AG04450 (cell line): ENCODE results near the gene SEH1L. TPM values are rescaled to one million over a fixed set of nuclear protein-coding genes. Genes with fewer than 3 reads are reported as not detected.

Experiments
- CTCF ChIA-PET: fragments of 300-600, 350-600 bp; formaldehyde crosslinking; extraction: SDS; loops from one replicate; lab custom pipeline; 2022; ENCODE audit warnings: antibody characterized with exemption, inconsistent platforms; lab: Charles Lee
- POLR2A ChIA-PET: fragments of 350-600 bp; formaldehyde crosslinking; extraction: SDS; loops from one replicate; lab custom pipeline; 2021; ENCODE audit warnings: antibody characterized with exemption, inconsistent platforms; lab: Yijun Ruan, JAX
- DNase-seq: peaks from one replicate; pipeline ENCODE4 v3.0.0-alpha.2; 2011; ENCODE audit warnings: low read depth, low spot score
- H3K27ac ChIP-seq: one replicate; pipeline ENCODE4 v1.5.1; 2012; ENCODE audit warnings: low read depth, low read length, control low read depth
- H3K27me3 ChIP-seq: one replicate; pipeline ENCODE4 v1.6.0; 2012; ENCODE audit warnings: low read length; ENCODE audit not compliant: control insufficient read depth, insufficient read depth
- H3K4me3 ChIP-seq: 2 replicates; pipeline ENCODE4 v1.5.1; 2011; ENCODE audit warnings: mild to moderate bottlenecking, low read depth, low read length, control low read depth
- H3K9me3 ChIP-seq: 2 replicates; pipeline ENCODE4 v1.5.1; 2012; ENCODE audit warnings: low read length; ENCODE audit not compliant: control insufficient read depth, insufficient read depth
- polyA plus RNA-seq: library from polyadenylated mRNA; depleted of rRNA; stranded (reverse); fragments of >200 nt; gene quantifications from 2 replicates; pipeline ENCODE4 v1.2.3, GENCODE V29; 2011
- TF ChIP-seq, protein P1 (sequence below): IDR thresholded peaks from 2 replicates; pipeline ENCODE4 v1.5.1; 2011; ENCODE audit warnings: low read depth, low read length, control low read depth, inconsistent platforms

Gene SEH1L
- polyA plus RNA-seq, 1 experiment: 54.6 TPM

DNA sequence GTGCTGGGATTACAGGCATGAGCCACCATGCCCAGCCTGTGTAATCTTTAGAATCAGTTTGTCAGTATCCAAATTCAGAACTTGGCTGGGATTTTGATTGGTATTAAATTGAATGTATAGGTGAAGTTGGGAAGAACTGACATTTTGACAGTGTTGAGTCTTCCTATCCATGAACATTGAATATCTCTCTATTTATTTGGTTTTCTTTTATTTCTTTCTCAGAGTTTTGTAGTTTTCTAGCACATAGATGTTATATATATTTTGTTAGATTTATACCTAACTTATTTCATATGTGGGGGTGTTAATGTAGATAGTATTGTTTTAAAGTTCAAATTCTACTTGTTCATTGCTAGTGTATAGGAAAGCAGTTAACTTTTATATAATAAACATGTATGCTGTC lies 74.8 kb downstream of the SEH1L start:
- CTCF ChIA-PET: no interaction called here

DNA sequence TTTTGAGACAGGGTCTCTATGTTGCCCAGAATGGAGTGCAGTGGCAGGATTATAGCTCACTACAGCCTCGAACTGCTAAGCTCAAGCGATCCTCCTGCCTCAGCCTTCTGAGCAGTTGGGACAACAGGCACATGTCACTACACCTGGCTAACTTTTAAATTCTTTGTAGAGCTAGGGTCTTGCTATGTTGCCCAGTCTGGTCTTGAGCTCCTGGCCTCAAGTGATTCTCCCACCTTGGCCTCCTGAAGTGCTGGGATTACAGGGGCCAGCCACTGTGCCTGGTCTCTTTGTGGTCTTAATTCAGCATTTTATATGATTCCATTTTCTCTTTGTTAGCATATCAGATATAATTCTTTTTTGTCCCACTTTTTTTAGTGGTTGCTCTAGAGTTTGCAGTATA lies 77.4 kb downstream of the SEH1L start:
- no peak overlapping the region for H3K4me3 ChIP-seq
- DNase-seq: no peak
- TF ChIP-seq, protein P1, sequence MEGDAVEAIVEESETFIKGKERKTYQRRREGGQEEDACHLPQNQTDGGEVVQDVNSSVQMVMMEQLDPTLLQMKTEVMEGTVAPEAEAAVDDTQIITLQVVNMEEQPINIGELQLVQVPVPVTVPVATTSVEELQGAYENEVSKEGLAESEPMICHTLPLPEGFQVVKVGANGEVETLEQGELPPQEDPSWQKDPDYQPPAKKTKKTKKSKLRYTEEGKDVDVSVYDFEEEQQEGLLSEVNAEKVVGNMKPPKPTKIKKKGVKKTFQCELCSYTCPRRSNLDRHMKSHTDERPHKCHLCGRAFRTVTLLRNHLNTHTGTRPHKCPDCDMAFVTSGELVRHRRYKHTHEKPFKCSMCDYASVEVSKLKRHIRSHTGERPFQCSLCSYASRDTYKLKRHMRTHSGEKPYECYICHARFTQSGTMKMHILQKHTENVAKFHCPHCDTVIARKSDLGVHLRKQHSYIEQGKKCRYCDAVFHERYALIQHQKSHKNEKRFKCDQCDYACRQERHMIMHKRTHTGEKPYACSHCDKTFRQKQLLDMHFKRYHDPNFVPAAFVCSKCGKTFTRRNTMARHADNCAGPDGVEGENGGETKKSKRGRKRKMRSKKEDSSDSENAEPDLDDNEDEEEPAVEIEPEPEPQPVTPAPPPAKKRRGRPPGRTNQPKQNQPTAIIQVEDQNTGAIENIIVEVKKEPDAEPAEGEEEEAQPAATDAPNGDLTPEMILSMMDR: no peak
- ChIA-PET POLR2A (no interaction called here), CTCF (no interaction called here)
- no peak overlapping the region for H3K27ac ChIP-seq
- no peaks in the 10 kb centered on the region for H3K9me3 ChIP-seq
- H3K27me3 ChIP-seq: no peaks in the 10 kb centered on the region

More for the DNA sequence above, 74.8 kb downstream of the SEH1L start:
- POLR2A ChIA-PET: no interaction called here
- TF ChIP-seq, protein P1: no peak
- H3K27me3 ChIP-seq: no peaks in the 10 kb centered on the region
- DNase-seq: no peak
- H3K9me3 ChIP-seq: no peaks in the 10 kb centered on the region
- no peak overlapping the region for H3K4me3 ChIP-seq
- no peak overlapping the region for H3K27ac ChIP-seq

DNA sequence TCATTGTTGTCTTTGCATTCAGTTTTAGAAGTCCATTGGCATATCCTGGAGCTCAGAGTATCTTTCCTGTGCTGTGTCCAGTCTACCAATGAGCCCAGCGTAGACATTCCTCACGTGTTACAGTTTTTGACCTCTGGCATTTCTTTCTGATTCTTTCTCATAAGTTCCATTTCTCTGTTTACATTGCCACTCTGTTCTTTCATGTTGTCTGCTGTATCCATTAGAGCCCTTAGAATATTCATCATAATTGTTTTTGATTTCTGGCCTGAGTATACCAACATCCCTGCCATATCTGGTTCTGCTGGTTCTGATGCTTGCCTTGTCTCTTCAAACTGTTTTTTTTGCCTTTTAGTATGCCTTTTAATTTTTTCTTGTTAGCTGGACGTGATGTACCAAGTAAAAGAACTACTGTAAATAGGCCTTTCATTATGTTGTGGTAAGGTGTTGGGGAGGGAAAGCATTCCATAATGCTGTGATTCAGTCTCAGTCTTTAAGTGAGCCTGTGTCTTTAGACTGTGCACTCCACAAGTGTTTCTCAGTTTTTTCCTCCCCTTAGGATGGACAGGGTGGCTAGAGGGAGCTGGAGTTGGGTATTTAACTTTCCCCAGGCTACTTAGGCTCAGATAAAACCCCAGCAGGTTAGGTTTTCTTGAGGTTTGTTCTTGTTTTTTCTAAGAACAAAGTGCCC lies 78.9 kb downstream of the SEH1L start:
- Histone ChIP-seq H3K4me3 (no peak overlapping the region), H3K27me3 (no peaks in the 10 kb centered on the region), H3K9me3 (no peaks in the 10 kb centered on the region), H3K27ac (no peak overlapping the region)
- TF ChIP-seq, protein P1: no peak
- CTCF ChIA-PET: no interaction called here
- POLR2A ChIA-PET: no interaction called here
- DNase-seq: no peak

DNA sequence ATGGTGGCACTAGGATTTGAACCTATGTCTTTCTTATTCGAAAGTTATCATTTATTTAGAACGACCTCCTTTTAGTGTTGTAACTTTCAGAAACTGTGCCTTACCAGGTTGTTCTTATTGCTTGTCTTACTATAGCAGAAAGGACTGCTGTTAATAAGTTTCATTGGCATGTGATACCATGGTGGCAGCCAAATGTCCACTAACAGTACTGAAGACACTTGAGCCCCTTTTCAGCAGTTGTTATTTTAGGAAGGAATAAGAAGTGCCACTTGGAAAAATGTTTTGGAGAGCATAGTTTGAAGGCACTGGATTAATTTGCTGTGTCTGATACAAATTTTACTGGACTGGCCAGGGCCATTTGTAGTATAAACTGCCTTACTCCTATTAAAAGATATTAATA lies 81.1 kb downstream of the SEH1L start:
- Histone ChIP-seq H3K4me3 (no peak overlapping the region), H3K27ac (no peak overlapping the region), H3K27me3 (no peaks in the 10 kb centered on the region), H3K9me3 (no peaks in the 10 kb centered on the region)
- POLR2A ChIA-PET: no interaction called here
- DNase-seq: no peak
- TF ChIP-seq, protein P1: no peak
- CTCF ChIA-PET: no interaction called here

DNA sequence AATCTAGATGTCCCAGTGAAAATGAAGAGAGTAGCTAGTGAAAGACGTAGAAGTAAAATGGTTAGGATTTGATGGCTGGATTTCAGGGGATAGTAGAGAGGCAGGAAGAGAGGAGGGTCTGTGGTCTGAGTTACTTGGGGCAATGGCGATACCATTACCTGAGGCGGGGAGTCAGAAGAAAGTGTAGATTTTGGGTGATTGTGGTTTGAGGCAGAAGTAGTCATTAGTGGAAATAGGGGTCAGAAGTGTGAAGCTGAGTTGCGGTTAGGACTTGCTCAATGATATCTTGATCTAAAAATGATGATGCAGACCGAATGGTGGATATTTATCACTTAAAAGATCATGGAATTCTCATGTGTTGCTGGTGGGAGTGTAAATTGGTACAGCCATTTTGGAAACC lies 84.4 kb downstream of the SEH1L start:
- no peaks in the 10 kb centered on the region for H3K27me3 ChIP-seq
- POLR2A ChIA-PET: no interaction called here
- DNase-seq: no peak
- H3K9me3 ChIP-seq: no peaks in the 10 kb centered on the region
- no peak overlapping the region for H3K4me3 ChIP-seq
- TF ChIP-seq, protein P1: no peak
- H3K27ac ChIP-seq: no peak overlapping the region
- CTCF ChIA-PET: no interaction called here
